Measurements from ENCODE around the gene C11orf68.

DNA sequence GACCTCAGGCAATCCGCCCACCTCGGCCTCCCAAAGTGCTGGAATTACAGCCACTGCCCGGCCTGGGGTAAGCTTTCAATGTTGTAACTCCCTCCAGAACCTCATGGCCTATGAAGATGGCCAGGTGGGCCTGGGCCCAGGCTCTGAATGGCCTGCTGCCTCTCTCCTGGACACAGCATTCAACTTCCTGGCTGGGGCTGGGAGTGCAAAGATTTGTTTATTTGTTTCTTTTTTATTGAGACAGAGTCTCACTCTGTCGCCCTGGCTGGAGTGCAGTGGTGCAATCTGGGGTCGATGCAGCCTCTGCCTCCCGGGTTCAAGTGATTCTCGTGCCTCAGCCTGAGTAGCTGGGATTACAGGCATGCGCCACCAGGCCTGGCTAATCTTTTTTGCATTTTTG lies 25.9 kb upstream of the C11orf68 start:
- TF ChIP-seq CTCF (tag by site-specific recombination; IDR thresholded peaks at IDR 0.05) (no peak), ZNF114 (tag by site-specific recombination; IDR thresholded peaks at IDR 0.05) (no peak), OSR2 (tag by site-specific recombination; IDR thresholded peaks at IDR 0.05) (no peak), ZSCAN18 (tag by site-specific recombination; IDR thresholded peaks at IDR 0.05) (no peak), SETDB1 (IDR thresholded peaks at IDR 0.05; ENCODE audit: insufficient read length, low read length) (no peak), ZNF660 (tag by site-specific recombination; IDR thresholded peaks at IDR 0.05) (no peak), ZNF274 (IDR thresholded peaks at IDR 0.05; ENCODE audit: low read length) (no peak), ZNF274 (tag by site-specific recombination; IDR thresholded peaks at IDR 0.05; ENCODE audit: borderline replicate concordance) (no peak), ZNF510 (tag by site-specific recombination; IDR thresholded peaks at IDR 0.05; ENCODE audit: insufficient replicate concordance) (no peak), ZNF830 (tag by site-specific recombination; IDR thresholded peaks at IDR 0.05; ENCODE audit: low read depth) (no peak), SP3 (tag by site-specific recombination; IDR thresholded peaks at IDR 0.05) (no peak), ZNF792 (tag by site-specific recombination; IDR thresholded peaks at IDR 0.05) (no peak)
- TF ChIP-seq, protein P1, sequence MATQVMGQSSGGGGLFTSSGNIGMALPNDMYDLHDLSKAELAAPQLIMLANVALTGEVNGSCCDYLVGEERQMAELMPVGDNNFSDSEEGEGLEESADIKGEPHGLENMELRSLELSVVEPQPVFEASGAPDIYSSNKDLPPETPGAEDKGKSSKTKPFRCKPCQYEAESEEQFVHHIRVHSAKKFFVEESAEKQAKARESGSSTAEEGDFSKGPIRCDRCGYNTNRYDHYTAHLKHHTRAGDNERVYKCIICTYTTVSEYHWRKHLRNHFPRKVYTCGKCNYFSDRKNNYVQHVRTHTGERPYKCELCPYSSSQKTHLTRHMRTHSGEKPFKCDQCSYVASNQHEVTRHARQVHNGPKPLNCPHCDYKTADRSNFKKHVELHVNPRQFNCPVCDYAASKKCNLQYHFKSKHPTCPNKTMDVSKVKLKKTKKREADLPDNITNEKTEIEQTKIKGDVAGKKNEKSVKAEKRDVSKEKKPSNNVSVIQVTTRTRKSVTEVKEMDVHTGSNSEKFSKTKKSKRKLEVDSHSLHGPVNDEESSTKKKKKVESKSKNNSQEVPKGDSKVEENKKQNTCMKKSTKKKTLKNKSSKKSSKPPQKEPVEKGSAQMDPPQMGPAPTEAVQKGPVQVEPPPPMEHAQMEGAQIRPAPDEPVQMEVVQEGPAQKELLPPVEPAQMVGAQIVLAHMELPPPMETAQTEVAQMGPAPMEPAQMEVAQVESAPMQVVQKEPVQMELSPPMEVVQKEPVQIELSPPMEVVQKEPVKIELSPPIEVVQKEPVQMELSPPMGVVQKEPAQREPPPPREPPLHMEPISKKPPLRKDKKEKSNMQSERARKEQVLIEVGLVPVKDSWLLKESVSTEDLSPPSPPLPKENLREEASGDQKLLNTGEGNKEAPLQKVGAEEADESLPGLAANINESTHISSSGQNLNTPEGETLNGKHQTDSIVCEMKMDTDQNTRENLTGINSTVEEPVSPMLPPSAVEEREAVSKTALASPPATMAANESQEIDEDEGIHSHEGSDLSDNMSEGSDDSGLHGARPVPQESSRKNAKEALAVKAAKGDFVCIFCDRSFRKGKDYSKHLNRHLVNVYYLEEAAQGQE (tag by site-specific recombination; IDR thresholded peaks at IDR 0.05) = no peak

Measured in HEK293 (cell line).